HepG2 (cell line): Measurements from ENCODE around the gene RAB3A. TPM values are rescaled to one million over a fixed set of nuclear protein-coding genes. Genes with fewer than 3 reads are reported as not detected.

ENCODE experiments used
- DNMT3B ChIP-seq: conservative IDR thresholded peaks from 2 replicates; pipeline ENCODE4 v1.6.1; 2016; ENCODE audit warnings: missing biosample characterization, control low read depth
- EEA1 ChIP-seq: sonication (generic); formaldehyde crosslinking; IDR thresholded peaks from 2 replicates; pipeline ENCODE4 v1.5.1; 2020; ENCODE audit warnings: mild to moderate bottlenecking, missing genetic modification reagents, borderline replicate concordance
- ELF1 ChIP-seq: sonication (generic); formaldehyde crosslinking; IDR thresholded peaks from 2 replicates; pipeline ENCODE4 v1.4.0; 2020; ENCODE audit warnings: missing genetic modification reagents
- ETV5 ChIP-seq: IDR thresholded peaks from 2 replicates; pipeline ENCODE4 v1.6.1; 2018; ENCODE audit warnings: missing biosample characterization, missing genetic modification reagents, inconsistent platforms, borderline replicate concordance
- FOSL2 ChIP-seq: sonication (generic); formaldehyde crosslinking; IDR thresholded peaks from 2 replicates; pipeline ENCODE4 v1.4.0; 2020; ENCODE audit warnings: missing genetic modification reagents
- GATAD1 ChIP-seq: IDR thresholded peaks from 2 replicates; pipeline ENCODE4 v1.6.1; 2016; ENCODE audit warnings: missing genetic modification reagents, missing compliant biosample characterization
- GATAD2A ChIP-seq: IDR thresholded peaks from 2 replicates; pipeline ENCODE4 v1.6.1; 2016
- JUN ChIP-seq: sonication (generic); formaldehyde crosslinking; IDR thresholded peaks from 2 replicates; pipeline ENCODE4 v1.4.0; 2020; ENCODE audit warnings: mild to moderate bottlenecking, missing genetic modification reagents
- KAT8 ChIP-seq: IDR thresholded peaks from 2 replicates; pipeline ENCODE4 v1.6.1; 2016; ENCODE audit warnings: missing genetic modification reagents, missing compliant biosample characterization
- KLF12 ChIP-seq: sonication (generic); formaldehyde crosslinking; IDR thresholded peaks from 2 replicates; pipeline ENCODE4 v1.4.0; 2020; ENCODE audit warnings: missing genetic modification reagents, borderline replicate concordance
- MBD4 ChIP-seq: IDR thresholded peaks from 2 replicates; pipeline ENCODE4 v1.6.1; 2012; ENCODE audit warnings: low read length, inconsistent platforms, borderline replicate concordance
- MED1 ChIP-seq: sonication (generic); formaldehyde crosslinking; IDR thresholded peaks from 2 replicates; pipeline ENCODE4 v1.4.0; 2020; ENCODE audit warnings: missing genetic modification reagents
- MXI1 ChIP-seq: IDR thresholded peaks from 3 replicates; pipeline ENCODE4 v1.6.1; 2012; ENCODE audit warnings: low read depth, low read length, inconsistent platforms, borderline replicate concordance
- NRL ChIP-seq: sonication (generic); formaldehyde crosslinking; IDR thresholded peaks from 2 replicates; pipeline ENCODE4 v1.5.0; 2020; ENCODE audit warnings: missing genetic modification reagents, mild to moderate bottlenecking, moderate library complexity, borderline replicate concordance
- RAD21 ChIP-seq: fragments of 450-650 bp; formaldehyde crosslinking; IDR thresholded peaks from 2 replicates; pipeline ENCODE4 v1.5.0; 2020; ENCODE audit warnings: mild to moderate bottlenecking
- RORA ChIP-seq: sonication (generic); formaldehyde crosslinking; IDR thresholded peaks from 2 replicates; pipeline ENCODE4 v1.5.0; 2020; ENCODE audit warnings: mild to moderate bottlenecking, missing genetic modification reagents, moderate library complexity
- SIX4 ChIP-seq: sonication (generic); formaldehyde crosslinking; IDR thresholded peaks from 2 replicates; pipeline ENCODE4 v1.4.0; 2020; ENCODE audit warnings: missing genetic modification reagents
- SOX6 ChIP-seq, 2 experiments: fragments of 450-650 bp in 1 of 2; sonication (generic) in 1 of 2; formaldehyde crosslinking in 1 of 2; IDR thresholded peaks; 2 replicates each; pipeline versions ENCODE4 v1.4.0 to v1.6.1; 2017 to 2020; ENCODE audit warnings: antibody characterized with exemption in 1 of 2, mild to moderate bottlenecking in 1 of 2, missing genetic modification reagents in 1 of 2
- SP4 ChIP-seq: sonication (generic); formaldehyde crosslinking; IDR thresholded peaks from 2 replicates; pipeline ENCODE4 v1.8.1; 2023; ENCODE audit warnings: mild to moderate bottlenecking, missing genetic modification reagents
- STAT5B ChIP-seq: sonication (generic); formaldehyde crosslinking; IDR thresholded peaks from 2 replicates; pipeline ENCODE4 v1.4.0; 2020; ENCODE audit warnings: missing genetic modification reagents
- TEAD3 ChIP-seq: optimal IDR thresholded peaks from 2 replicates; pipeline ENCODE3; 2016; ENCODE audit warnings: borderline replicate concordance
- ZNF34 ChIP-seq: sonication (generic); formaldehyde crosslinking; IDR thresholded peaks from 2 replicates; pipeline ENCODE4 v1.4.0; 2020; ENCODE audit warnings: mild to moderate bottlenecking, missing genetic modification reagents, borderline replicate concordance
- ZNF431 ChIP-seq: sonication (generic); formaldehyde crosslinking; IDR thresholded peaks from 2 replicates; pipeline ENCODE4 v1.9.0; 2022; ENCODE audit warnings: missing genetic modification reagents, low read depth, mild to moderate bottlenecking, borderline replicate concordance
- ZNF564 ChIP-seq: sonication (generic); formaldehyde crosslinking; IDR thresholded peaks from 2 replicates; pipeline ENCODE4 v1.8.1; 2023; ENCODE audit warnings: mild to moderate bottlenecking, missing genetic modification reagents
- ZNF572 ChIP-seq: sonication (generic); formaldehyde crosslinking; IDR thresholded peaks from 2 replicates; pipeline ENCODE4 v1.5.1; 2020; ENCODE audit warnings: mild to moderate bottlenecking, missing genetic modification reagents
- ZNF7 ChIP-seq: IDR thresholded peaks from 2 replicates; pipeline ENCODE4 v1.6.1; 2016; ENCODE audit warnings: missing biosample characterization, missing genetic modification reagents
- ZNF703 ChIP-seq: sonication (generic); formaldehyde crosslinking; IDR thresholded peaks from 2 replicates; pipeline ENCODE4 v1.5.1; 2020; ENCODE audit warnings: missing genetic modification reagents, mild to moderate bottlenecking, moderate library complexity, borderline replicate concordance
- polyA plus RNA-seq, 8 experiments: library from polyadenylated mRNA; depleted of rRNA in 3 of 8; stranded (reverse) in 7 of 8; unstranded in 1 of 8; fragments of >200 nt; fragmentation: Illumina TruSeq in 4 of 8; extraction: Trizol in 4 of 8; gene quantifications; 2 replicates each; pipeline versions ENCODE4 v1.2.1 to v1.2.3, GENCODE V29; 2011 to 2016; ENCODE audit warnings: low read depth in 4 of 8, missing spikeins in 1 of 8, mixed read lengths in 1 of 8; ENCODE audit not compliant: insufficient read depth in 1 of 8
- total RNA-seq, 5 experiments: library from RNA; depleted of rRNA; stranded (reverse); fragments of >200 nt; fragmentation: Illumina TruSeq; extraction: Trizol; gene quantifications; 2 replicates each; pipeline ENCODE4 v1.2.3, GENCODE V29; 2016; ENCODE audit warnings: low read depth in 1 of 5
- TF ChIP-seq, protein P1 (sequence below): sonication (generic); formaldehyde crosslinking; conservative IDR thresholded peaks from 2 replicates; pipeline ENCODE4 v1.8.0; 2022; ENCODE audit warnings: mild to moderate bottlenecking, moderate library complexity, missing genetic modification reagents
- TF ChIP-seq, protein P2 (sequence below): IDR thresholded peaks from 2 replicates; pipeline ENCODE4 v1.6.1; 2016; ENCODE audit warnings: mild to moderate bottlenecking
- TF ChIP-seq, protein P3 (sequence below): sonication (generic); formaldehyde crosslinking; IDR thresholded peaks from 2 replicates; pipeline ENCODE4 v1.8.1; 2023; ENCODE audit warnings: missing genetic modification reagents, inconsistent platforms, borderline replicate concordance

RAB3A gene
- total and polyA plus RNA-seq, 2 of the 13 experiments (the other 11 are each of a cell fraction or from before 2014, with no cell fraction given): 0.58 to 0.98 TPM

DNA sequence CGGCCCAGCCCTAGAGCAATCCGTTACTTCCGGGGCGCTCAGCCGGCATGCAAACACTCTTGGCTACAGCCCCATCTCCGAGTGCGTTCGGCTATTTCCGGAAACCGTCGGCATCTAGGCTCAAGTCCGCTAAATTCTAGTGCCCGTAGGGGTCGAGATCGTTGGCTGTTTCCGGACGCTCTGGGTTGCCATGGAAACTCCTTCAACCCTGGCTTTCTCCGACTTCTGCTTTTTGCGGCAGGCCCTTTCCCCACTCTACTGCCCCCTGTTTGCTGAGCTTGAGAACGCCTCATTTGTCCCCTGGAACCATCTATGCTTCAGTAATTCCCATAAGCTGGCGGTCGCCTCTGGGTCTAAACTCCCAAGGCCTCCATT lies 51.4 kb downstream of the RAB3A start (continued):
- no peak for TF ChIP-seq KLF12
- 0 out of 2 replicates have a peak, but pooled peaks have one; percentile 2 for TF ChIP-seq ZNF34 (CRISPR knock-in tag)
- TF ChIP-seq GATAD2A: no peak
- no peak for TF ChIP-seq SIX4 (CRISPR knock-in tag)
- TF ChIP-seq, protein P1, sequence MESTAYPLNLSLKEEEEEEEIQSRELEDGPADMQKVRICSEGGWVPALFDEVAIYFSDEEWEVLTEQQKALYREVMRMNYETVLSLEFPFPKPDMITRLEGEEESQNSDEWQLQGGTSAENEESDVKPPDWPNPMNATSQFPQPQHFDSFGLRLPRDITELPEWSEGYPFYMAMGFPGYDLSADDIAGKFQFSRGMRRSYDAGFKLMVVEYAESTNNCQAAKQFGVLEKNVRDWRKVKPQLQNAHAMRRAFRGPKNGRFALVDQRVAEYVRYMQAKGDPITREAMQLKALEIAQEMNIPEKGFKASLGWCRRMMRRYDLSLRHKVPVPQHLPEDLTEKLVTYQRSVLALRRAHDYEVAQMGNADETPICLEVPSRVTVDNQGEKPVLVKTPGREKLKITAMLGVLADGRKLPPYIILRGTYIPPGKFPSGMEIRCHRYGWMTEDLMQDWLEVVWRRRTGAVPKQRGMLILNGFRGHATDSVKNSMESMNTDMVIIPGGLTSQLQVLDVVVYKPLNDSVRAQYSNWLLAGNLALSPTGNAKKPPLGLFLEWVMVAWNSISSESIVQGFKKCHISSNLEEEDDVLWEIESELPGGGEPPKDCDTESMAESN (CRISPR knock-in tag): 0 out of 2 replicates have a peak, but pooled peaks have one; percentile 21
- 0 out of 2 replicates have a peak, but pooled peaks have one; percentile 32 for TF ChIP-seq JUN (CRISPR knock-in tag)
- TF ChIP-seq GATAD1 (CRISPR knock-in tag): 0 out of 2 replicates have a peak, but pooled peaks have one; percentile 8
- TF ChIP-seq DNMT3B (CRISPR knock-in tag): no peak
- peak; percentile 34 for TF ChIP-seq TEAD3
- peak; percentile 91 for TF ChIP-seq ELF1 (CRISPR knock-in tag)
- TF ChIP-seq RAD21 (CRISPR knock-in tag): peak; percentile 66
- TF ChIP-seq ZNF572 (CRISPR knock-in tag): peak; percentile 95
- no peak for TF ChIP-seq RORA (CRISPR knock-in tag)
- TF ChIP-seq KAT8 (CRISPR knock-in tag): peak; percentile 60
- no peak for TF ChIP-seq ZNF431 (CRISPR knock-in tag)
- 0 out of 2 replicates have a peak, but pooled peaks have one; percentile 10 for TF ChIP-seq FOSL2 (CRISPR knock-in tag)
- peak; percentile 84; the same call in 2 of the 3 replicates for TF ChIP-seq MXI1
- TF ChIP-seq STAT5B (CRISPR knock-in tag): no peak
- TF ChIP-seq EEA1 (CRISPR knock-in tag): no peak
- TF ChIP-seq SP4 (CRISPR knock-in tag): peak; percentile 51; the same call in 1 of the 2 replicates
- TF ChIP-seq NRL (CRISPR knock-in tag): peak; percentile 80; the same call in 1 of the 2 replicates
- no peak for TF ChIP-seq SOX6 (IDR thresholded peaks at IDR 0.05)
- 0 out of 2 replicates have a peak, but pooled peaks have one; percentile 21 for TF ChIP-seq SOX6 (CRISPR knock-in tag; IDR thresholded peaks at IDR 0.05)
- TF ChIP-seq ETV5: peak; percentile 90
- TF ChIP-seq, protein P2, sequence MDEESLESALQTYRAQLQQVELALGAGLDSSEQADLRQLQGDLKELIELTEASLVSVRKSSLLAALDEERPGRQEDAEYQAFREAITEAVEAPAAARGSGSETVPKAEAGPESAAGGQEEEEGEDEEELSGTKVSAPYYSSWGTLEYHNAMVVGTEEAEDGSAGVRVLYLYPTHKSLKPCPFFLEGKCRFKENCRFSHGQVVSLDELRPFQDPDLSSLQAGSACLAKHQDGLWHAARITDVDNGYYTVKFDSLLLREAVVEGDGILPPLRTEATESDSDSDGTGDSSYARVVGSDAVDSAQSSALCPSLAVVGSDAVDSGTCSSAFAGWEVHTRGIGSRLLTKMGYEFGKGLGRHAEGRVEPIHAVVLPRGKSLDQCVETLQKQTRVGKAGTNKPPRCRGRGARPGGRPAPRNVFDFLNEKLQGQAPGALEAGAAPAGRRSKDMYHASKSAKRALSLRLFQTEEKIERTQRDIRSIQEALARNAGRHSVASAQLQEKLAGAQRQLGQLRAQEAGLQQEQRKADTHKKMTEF (CRISPR knock-in tag): peak; percentile 55; the same call in 1 of the 2 replicates
- TF ChIP-seq MBD4: no peak
- TF ChIP-seq, protein P3, sequence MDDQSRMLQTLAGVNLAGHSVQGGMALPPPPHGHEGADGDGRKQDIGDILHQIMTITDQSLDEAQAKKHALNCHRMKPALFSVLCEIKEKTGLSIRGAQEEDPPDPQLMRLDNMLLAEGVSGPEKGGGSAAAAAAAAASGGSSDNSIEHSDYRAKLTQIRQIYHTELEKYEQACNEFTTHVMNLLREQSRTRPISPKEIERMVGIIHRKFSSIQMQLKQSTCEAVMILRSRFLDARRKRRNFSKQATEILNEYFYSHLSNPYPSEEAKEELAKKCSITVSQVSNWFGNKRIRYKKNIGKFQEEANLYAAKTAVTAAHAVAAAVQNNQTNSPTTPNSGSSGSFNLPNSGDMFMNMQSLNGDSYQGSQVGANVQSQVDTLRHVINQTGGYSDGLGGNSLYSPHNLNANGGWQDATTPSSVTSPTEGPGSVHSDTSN (CRISPR knock-in tag): no peak
- peak; percentile 49; the same call in 1 of the 2 replicates for TF ChIP-seq ZNF564 (CRISPR knock-in tag)
- TF ChIP-seq MED1 (CRISPR knock-in tag): peak; percentile 51
- peak; percentile 75; the same call in 1 of the 2 replicates for TF ChIP-seq ZNF7
- TF ChIP-seq ZNF703 (CRISPR knock-in tag): no peak
